Measurements from ENCODE around the gene RFXAP. TPM values are rescaled to one million over a fixed set of nuclear protein-coding genes. Genes with fewer than 3 reads are reported as not detected.

Gene RFXAP
- total and polyA plus RNA-seq, 9 of the 15 experiments (the other 6 are each of a cell fraction or from before 2014, with no cell fraction given) = 2.1 to 9.7 (median 2.9) TPM

DNA sequence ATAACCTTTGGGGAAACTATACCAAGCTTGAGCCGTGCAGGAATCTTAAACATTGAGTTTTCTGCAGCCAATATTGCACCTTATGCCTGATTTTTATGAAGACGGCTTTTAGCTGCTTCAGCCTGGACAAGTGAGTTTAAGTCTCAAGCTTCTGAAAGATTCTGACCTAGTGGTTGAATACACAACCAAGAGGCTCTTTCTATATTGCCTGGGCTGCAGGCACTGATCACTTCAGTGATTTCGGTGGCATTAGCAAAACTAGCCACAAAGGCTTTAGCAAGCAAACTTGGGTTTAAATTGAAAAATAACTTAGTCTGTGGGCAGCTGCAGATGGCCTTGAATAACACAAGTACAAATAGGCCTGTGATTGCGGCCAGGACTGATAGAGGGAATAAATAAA, 29.3 kb upstream of the RFXAP start:
- Histone ChIP-seq H3K27ac (ENCODE audit: extremely low read depth, low read depth, low read length) (no peak overlapping the region), H3K9ac (ENCODE audit: insufficient read depth in 1 of 2, low read depth in 2 of 2, low read length in 2 of 2) (no peak overlapping the region), H3K79me2 (ENCODE audit: control insufficient read depth, insufficient read depth, low read length) (no peaks in the 10 kb centered on the region), H3K4me2 (ENCODE audit: insufficient read depth, low read length) (no peak overlapping the region), H2AFZ (ENCODE audit: low read depth, low read length) (no peak overlapping the region), H3K9me3 (replicated peaks; ENCODE audit: control insufficient read depth, insufficient read depth, low read depth, low read length) (no peaks in the 10 kb centered on the region), H3K36me3 (ENCODE audit: control insufficient read depth, insufficient read depth, low read length) (no peaks in the 10 kb centered on the region), H4K20me1 (replicated peaks; ENCODE audit: control insufficient read depth, insufficient read depth, low read length) (no peaks in the 10 kb centered on the region), H3K9me1 (ENCODE audit: control insufficient read depth, insufficient read depth, low read length) (no peaks in the 10 kb centered on the region), H3K4me3 (no peak overlapping the region), H3K4me1 (replicated peaks in 1 of 2; ENCODE audit: control insufficient read depth in 2 of 2, insufficient read depth in 2 of 2, low read length in 2 of 2) (no peaks in the 10 kb centered on the region), H3K27me3 (ENCODE audit: control insufficient read depth in 2 of 2, insufficient read depth in 2 of 2, low read length in 2 of 2) (peaks cover 6 to 13% of the 10 kb centered on the region in 2 experiments; a peak in 3 of 5 replicates)
- ChIA-PET POLR2A (no interaction called here), CTCF (ENCODE audit: low intra/inter-chr PET ratio) (no interaction called here)
- no peak for FAIRE-seq
- ATAC-seq = no peak
- TF ChIP-seq NFRKB (IDR thresholded peaks at IDR 0.05; ENCODE audit: low read depth) (no peak), ZNF274 (IDR thresholded peaks at IDR 0.05; ENCODE audit: borderline replicate concordance, low read depth, low read length) (no peak), ZNF830 (CRISPR knock-in tag; IDR thresholded peaks at IDR 0.05) (no peak), ZHX1 (conservative IDR thresholded peaks at IDR 0.05; ENCODE audit: low read length) (no peak), ZNF143 (CRISPR knock-in tag; IDR thresholded peaks at IDR 0.05) (no peak), ELF4 (CRISPR knock-in tag; IDR thresholded peaks at IDR 0.05) (no peak)
- TF ChIP-seq, protein P1, sequence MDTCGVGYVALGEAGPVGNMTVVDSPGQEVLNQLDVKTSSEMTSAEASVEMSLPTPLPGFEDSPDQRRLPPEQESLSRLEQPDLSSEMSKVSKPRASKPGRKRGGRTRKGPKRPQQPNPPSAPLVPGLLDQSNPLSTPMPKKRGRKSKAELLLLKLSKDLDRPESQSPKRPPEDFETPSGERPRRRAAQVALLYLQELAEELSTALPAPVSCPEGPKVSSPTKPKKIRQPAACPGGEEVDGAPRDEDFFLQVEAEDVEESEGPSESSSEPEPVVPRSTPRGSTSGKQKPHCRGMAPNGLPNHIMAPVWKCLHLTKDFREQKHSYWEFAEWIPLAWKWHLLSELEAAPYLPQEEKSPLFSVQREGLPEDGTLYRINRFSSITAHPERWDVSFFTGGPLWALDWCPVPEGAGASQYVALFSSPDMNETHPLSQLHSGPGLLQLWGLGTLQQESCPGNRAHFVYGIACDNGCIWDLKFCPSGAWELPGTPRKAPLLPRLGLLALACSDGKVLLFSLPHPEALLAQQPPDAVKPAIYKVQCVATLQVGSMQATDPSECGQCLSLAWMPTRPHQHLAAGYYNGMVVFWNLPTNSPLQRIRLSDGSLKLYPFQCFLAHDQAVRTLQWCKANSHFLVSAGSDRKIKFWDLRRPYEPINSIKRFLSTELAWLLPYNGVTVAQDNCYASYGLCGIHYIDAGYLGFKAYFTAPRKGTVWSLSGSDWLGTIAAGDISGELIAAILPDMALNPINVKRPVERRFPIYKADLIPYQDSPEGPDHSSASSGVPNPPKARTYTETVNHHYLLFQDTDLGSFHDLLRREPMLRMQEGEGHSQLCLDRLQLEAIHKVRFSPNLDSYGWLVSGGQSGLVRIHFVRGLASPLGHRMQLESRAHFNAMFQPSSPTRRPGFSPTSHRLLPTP (IDR thresholded peaks at IDR 0.05; ENCODE audit: borderline replicate concordance, extremely low read depth, insufficient read length) = no peak
- intact Hi-C loops (cut with micrococcal nuclease) = no loop called here
- DNase-seq (ENCODE audit: extremely low read depth in 1 of 4, low spot score in 3 of 4) = no peak
- WGBS (ENCODE audit: insufficient coverage, low coverage, missing lambda C conversion rate) = 3% methylated on average over 4 of the region's 4 CpGs
- no TSS peak for BruUV-seq (replicated peaks)
- in situ Hi-C loops (cut with MboI) = no loop called here
